Glomerular visceral epithelial cell (primary cell): ENCODE data around the gene GOLGA8O.
"Not testable (repeated sequence)": the region's sequence is repeated elsewhere in the genome, so short reads cannot be mapped to it uniquely, and the experiment has no call there.

Source experiments
- DNase-seq: peaks from one replicate; pipeline ENCODE4 v3.0.0-alpha.2; 2016; ENCODE audit errors: extremely low spot score

Gene GOLGA8O

GRCh38 chr15:32455534-32455933, at the start of gene GOLGA8O:
Gene GOLGA8O, minus strand, starts transcription at chr15:32455634. Its CDS starts 98 bp downstream, at chr15:32455536.
- DNase-seq = not testable (repeated sequence)

- not testable (repeated sequence) for DNase-seq
These were observed 48.8 kb upstream of the GOLGA8O start for GRCh38 chr15:32504152-32504811.

- not testable (repeated sequence) for DNase-seq
These were observed 47.5 kb upstream of the GOLGA8O start for GRCh38 chr15:32502946-32503345.

- not testable (repeated sequence) for DNase-seq
These were observed 37.3 kb upstream of the GOLGA8O start for GRCh38 chr15:32492768-32493167.

- DNase-seq = not testable (repeated sequence)
These were observed 31.0 kb upstream of the GOLGA8O start for GRCh38 chr15:32486474-32486873.

- not testable (repeated sequence) for DNase-seq
These were observed 27.9 kb upstream of the GOLGA8O start for GRCh38 chr15:32483377-32483776.

- DNase-seq = not testable (repeated sequence)
These were observed 26.2 kb upstream of the GOLGA8O start for GRCh38 chr15:32481683-32482082.

- not testable (repeated sequence) for DNase-seq
These were observed 12.6 kb upstream of the GOLGA8O start for GRCh38 chr15:32468076-32468475.

GRCh38 chr15:32440445-32440977, 14.9 kb downstream of the GOLGA8O start:
- not testable (repeated sequence) for DNase-seq

- not testable (repeated sequence) for DNase-seq
These were observed 21.1 kb downstream of the GOLGA8O start for GRCh38 chr15:32434102-32434963.

GRCh38 chr15:32427635-32428034, 27.8 kb downstream of the GOLGA8O start:
- DNase-seq = not testable (repeated sequence)

GRCh38 chr15:32426511-32426910, 28.9 kb downstream of the GOLGA8O start:
- DNase-seq = not testable (repeated sequence)

- not testable (repeated sequence) for DNase-seq
These were observed 47.5 kb downstream of the GOLGA8O start for GRCh38 chr15:32407903-32408302.

- not testable (repeated sequence) for DNase-seq
These were observed 52.2 kb downstream of the GOLGA8O start, which contains the start of gene GOLGA8K for GRCh38 chr15:32403192-32403591. Gene GOLGA8K, minus strand, starts transcription at chr15:32403292. Its CDS starts 98 bp downstream, at chr15:32403194.

- not testable (repeated sequence) for DNase-seq
These were observed 58.9 kb downstream of the GOLGA8O start for GRCh38 chr15:32396522-32396921.
